Hepatic stellate cell (primary cell): Measurements from ENCODE around the gene CMTM6.
"Not testable (repeated sequence)": the region's sequence is repeated elsewhere in the genome, so short reads cannot be mapped to it uniquely, and the experiment has no call there.

Source experiments
- DNase-seq: peaks from one replicate; pipeline ENCODE4 v3.0.0; 2011; ENCODE audit warnings: low spot score

CMTM6 gene

DNA sequence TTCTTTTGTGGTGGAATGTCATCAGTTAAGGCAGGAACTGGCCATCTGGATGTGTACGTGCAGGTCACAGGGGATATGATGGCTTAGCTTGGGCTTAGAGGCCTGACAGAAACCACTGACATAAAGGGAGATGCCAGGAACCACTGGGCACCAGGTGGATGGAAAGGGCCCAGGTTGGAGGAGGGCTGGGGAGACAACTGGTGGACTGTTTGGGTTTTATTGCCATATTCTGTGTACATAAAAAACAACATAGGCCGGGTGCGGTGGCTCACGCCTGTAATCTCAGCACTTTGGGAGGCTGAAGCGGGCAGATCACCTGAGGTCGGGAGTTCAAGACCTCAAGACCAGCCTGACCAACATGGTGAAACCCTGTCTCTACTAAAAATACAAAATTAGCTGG lies 35.8 kb downstream of the CMTM6 start:
- not testable (repeated sequence) for DNase-seq

DNA sequence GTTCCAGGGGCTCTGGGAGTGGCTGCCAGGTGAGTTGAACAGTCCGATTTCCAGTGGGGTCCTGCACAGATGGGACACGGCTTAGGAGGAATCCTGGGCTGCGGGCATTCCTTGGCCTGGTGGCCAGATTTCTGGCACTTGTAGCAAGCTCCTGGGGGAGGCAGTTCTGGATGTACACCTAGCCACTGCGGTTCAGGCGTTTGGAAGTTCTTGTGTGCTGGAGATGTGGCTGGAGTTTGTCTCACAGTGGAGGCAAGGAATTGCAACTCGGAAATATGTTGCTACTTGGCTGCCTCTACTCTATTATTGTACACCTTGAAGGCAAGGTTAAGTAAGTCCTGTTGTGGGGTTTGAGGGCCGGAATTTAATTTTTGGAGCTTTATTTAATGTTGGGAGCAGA lies 37.9 kb downstream of the CMTM6 start:
- DNase-seq = not testable (repeated sequence)

DNA sequence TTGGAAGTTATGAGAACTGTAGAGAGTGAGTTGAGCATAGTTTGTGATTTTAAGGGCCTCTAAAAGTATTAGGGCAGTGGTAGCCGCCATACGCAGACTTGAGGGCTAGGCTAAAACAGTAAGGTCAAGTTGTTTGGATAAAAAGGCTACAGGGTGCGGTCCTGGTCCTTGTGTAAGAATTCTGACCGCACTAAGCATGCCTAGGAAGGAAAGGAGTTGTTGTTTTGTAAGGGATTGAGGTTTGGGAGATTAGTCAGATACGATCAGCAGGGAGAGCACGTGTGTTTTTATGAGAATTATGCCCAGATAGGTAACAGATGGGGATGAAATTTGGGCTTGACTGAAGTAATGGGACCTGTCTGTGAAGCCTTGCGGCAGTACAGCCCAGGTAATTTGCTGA lies 39.2 kb downstream of the CMTM6 start:
- not testable (repeated sequence) for DNase-seq

DNA sequence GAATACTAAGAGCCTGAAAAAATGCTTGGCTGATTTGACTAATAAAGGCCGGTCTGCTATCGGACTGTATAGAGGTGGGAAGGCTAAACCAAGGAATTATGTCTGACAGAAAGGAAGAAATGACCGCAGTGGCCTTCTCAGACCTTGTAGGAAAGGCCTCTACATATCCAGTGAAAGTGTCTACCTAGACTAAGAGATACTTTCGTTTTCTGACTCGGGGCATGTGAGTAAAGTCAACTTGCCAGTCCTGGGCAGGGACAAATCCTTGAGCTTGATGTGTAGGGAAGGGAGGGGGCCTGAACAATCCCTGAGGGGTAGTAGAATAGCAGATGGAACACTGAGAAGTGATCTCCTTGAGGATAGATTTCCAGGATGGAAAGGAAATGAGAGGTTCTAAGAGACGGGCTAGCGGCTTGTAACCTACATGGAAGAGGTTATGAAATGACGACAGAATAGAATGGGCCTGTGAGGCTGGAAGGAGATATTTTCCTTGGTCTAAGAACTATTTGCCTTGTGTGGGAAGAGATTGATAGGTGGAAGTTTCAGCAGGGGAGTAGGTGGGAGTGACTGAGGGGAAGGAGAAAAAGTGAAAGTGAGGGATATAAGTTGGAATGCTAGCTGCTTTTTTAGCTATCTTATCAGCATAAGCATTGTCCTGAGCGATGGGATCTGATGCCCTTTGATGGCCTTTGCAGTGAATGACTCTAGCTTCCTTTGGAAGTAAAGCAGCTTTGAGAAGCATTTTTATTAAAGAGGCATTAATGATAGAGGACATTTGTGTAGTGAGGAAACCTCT lies 40.3 kb downstream of the CMTM6 start:
- not testable (repeated sequence) for DNase-seq

DNA sequence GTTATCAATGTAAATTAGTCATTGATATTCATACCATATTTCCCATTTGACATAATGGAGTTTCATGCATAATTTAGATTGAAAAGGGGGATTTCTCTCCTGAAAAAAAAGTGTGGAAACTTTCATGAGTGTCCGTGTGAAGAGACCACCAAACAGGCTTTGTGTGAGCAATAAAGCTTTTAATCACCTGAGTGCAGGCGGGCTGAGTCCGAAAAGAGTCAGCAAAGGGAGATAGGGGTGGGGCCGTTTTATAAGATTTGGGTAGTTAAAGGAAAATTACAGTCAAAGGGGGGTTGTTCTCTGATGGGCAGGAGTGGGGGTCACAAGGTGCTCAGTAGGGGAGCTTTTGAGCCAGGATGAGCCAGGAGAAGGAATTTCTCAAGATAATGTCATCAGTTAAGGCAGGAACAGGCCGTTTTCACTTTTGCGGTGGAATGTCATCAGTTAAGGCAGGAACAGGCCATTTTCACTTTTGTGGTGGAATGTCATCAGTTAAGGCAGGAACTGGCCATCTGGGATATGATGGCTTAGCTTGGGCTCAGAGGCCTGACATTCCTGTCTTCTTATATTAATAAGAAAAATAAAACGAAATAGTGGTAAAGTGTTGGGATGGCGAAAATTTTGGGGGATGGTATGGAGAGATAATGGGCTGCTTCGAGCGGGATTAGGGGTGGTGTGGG lies 41.7 kb downstream of the CMTM6 start:
- not testable (repeated sequence) for DNase-seq

DNA sequence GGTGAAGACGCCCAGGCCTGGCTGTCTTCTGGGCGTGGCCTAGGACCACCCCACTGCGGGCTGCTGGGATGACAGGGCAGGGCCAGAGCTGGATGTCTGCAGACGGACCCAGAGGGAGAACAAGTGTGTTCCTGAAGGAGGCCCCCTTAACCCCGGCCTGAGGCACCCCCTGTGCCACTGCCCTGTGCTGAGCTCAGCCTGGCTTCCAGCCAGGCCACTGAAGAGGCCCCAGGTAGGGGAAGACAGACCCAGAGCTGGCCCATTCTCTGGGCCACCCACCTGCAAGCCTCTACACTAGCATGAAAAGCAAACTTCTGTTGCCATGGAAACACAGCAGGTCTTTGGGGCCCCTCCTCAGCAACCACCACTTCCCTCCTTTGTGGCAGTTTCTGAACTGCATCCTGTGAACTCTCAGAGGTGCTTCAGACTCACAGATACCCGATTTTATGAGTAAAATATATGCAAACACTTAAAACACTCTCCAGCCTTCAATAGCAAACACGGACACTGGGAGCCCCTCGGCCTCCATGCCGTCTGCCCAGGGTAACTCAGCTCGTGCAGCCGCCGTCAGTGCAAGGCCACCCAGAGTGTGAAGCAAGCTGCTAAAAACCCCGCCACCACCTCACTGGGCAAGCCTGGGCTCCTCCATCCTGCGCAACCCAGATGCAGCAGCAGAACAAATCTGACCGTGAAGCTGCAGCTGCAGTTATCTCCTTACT lies 42.5 kb downstream of the CMTM6 start:
- DNase-seq = no peak

DNA sequence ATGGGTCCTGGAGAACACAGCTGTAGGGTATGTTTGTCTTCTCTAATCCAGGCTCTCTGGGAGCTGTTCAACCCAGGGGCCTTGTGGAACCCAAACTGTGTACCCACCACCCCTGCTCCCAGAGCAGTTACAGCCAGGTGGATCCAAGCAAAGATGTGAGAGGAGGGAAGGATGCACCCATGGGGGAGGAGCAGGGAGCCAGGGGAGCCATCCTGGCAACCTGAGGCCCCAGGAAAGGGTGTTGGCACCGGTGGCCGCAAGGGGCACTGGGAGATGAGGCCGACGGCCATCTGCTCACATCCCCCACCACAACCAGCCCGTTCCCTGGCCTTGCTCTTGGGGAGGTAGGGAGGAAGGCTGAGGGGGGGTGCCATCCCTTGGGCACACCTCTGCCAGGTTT lies 43.2 kb downstream of the CMTM6 start:
- no peak for DNase-seq

DNA sequence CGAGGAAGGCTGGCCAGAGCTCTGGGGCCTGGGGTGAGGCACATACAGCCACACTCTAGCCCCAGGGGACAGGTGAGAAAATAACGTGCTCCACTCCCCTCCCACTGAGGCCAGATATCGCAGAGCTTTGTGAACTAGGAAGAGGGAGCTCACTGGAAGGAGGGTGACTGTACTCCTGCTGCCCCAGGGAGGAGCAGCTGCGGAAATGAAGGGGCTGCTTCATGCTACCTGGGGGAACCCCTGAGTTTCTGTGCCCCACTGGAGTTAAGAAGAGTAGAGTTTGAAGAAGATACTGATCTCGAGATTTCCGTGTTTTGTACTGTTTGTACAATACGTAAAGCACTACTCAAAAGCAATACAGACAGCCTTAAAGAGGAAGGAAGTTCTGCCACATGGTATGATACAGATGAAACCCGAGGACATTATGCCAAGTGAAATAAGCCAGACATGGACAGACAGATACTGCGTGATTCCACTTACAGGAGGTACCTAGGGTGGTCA lies 44.6 kb downstream of the CMTM6 start:
- DNase-seq = no peak

DNA sequence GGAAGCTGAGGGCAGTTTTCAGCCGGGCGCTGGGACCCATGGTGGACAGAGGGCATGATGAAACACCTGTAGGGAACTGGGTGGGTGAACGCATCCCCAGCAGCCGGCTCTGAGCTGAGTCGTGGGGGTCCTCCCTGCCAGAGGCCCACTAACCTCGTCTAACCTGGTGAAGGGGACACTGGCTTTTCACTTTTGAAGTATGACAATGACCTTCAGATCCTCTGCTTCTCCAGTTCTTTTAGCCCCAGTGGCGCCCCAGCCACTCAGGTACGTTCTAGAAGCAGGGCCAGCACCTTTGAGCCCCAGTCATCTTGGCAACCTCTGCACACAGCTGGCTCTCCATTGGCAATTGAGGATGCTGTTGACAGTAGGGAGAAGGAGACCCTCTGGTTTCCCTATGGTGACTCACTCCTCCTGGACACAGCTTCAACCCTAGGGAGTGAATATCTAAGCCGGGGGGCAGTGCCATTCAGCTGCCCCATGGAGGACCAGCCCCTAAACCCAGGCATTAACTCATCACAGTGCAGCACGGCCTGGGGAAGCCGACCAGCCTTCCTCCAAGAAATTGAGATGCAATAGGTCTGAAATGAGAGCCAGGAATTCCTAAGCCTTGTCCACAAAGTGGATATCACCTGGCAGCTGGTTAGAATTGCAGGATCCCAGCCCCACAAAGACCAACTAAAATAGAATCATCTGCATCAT lies 46.1 kb downstream of the CMTM6 start:
- no peak for DNase-seq

DNA sequence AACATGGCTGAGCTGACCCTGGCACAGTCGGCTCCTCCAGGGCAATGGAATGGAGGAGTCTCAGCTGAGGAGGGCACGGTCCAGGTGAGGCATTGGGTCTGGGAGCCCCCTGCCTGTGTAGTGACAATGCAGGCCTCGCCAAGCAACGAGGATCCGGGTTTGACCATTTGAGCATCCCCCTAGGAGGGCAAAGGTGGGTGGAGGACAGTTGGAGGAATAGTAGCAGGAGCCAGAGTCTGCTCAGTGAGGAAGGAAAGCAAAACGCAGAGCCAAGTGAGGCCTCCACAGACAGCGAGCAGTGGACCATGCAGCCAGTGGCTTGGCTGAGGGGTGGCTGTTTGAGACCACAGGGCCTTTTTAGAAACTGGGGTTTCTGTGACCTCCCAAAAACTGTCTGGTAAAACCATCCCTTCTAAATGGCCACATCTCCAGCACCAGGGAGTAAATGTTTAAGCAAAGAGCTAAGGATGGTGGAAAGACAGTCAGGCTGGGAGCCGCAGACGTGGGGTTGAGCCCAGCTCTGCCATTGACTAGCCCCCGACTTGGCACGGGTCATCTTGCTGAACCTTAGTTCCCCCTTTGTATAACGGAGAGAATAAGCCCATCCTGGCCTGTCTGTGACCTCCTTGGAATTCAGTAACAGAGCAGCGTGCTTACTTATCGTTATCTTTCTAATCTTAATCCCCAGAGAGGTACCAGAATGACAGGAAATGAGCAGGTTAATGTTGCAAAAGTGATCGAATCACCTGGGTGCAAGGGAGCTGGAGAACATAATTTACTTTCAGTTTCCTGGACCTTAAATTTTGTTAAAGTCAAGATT lies 46.8 kb downstream of the CMTM6 start:
- no peak for DNase-seq

DNA sequence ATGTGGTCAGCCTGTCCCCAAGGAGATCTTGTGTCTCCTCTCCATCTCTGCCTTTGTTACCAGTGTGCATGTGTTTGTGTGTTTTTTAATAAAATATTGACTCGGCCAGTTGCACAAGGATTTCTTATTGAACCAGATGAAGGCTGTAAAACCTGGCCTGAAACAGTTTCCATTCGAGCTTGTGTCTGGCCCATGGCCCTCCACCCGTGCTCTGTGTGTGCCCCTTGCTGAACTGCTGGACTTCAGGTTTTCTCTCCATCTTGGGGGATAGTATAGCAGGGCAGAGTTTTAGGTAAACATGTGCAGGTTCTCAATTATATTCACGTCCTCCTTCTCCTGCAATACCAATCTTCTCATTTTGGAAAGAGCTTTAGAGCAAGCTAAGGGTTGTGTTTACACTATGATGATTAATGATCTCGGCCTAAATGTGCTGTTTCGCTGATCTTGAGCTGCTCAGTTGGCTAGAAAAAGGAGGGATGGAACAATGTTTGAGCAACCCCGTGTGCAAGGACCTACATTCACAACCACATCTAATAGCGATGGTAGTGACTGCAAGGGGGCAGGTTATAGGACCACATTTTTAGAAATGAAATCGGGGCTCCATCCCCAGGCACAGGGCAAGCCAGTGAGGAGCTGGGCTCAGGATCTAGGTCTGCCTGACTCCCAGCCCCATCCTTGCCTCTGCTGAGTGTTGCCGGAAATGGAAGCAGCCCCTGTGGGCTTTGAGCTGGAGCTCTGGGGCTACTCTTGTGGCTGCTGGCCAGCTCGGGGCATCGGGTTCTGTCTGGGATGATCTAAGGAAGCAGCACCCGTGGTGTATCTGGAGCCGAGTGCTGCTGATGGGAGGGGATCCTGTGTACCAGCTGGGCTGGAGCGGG lies 47.7 kb downstream of the CMTM6 start:
- no peak for DNase-seq

DNA sequence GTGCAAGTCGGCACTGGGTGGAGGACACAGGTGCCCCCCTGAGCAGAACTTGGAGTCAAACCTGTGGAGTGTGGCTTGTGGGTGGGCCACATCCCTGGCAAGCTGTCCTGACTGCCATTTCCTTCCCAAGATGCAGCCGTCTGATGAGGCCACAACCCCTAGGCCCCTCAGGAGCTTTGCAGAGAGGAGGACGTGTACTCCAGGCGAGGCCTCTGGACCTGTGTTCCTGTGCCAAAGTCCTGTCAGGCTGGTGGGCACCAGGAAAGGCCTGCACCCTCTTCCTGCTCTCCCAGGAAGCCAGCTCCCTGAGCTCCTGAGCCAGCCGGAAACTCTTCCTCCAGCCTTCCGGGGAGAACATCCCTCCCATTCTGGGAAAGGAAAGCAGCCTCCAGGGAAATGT lies 48.5 kb downstream of the CMTM6 start:
- no peak for DNase-seq

DNA sequence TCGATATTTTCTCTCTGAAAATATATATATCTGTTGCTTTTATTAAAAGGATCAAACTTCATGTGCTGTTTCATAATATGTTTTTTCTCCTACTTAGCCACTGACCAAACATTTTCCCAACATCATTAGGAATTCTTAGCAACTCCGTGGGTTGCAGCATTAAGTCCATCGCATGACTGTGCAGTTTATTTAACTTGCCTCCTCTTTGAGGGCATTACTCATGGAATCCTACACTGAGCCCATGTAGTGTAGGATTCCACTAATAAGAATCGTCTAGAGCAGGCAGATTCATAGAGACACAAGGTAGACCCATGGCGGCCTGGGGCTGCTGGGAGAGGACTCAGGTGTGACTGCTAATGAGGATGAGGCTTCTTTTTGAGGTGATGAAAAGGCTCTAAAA lies 49.3 kb downstream of the CMTM6 start:
- peak; percentile 80 for DNase-seq

DNA sequence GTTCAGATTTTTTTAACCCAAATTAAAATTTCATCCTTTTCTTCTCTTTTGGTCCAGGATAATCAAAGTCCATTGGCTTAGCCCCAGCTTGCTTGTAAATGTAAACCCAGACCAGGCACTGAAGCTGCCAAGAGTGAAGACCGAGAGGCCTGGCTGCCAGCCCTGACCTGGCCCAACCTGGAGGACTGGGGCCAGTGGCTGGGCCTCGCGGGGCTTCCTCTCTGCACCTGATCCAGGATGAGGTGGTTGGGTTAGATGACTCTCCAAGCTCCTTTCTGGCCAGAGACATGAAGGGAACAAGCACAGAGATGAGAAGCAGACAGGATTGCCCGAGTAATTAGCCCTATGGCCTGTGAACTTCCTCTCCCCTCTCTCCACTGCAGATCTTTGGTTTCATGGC lies 50.6 kb downstream of the CMTM6 start:
- no peak for DNase-seq

DNA sequence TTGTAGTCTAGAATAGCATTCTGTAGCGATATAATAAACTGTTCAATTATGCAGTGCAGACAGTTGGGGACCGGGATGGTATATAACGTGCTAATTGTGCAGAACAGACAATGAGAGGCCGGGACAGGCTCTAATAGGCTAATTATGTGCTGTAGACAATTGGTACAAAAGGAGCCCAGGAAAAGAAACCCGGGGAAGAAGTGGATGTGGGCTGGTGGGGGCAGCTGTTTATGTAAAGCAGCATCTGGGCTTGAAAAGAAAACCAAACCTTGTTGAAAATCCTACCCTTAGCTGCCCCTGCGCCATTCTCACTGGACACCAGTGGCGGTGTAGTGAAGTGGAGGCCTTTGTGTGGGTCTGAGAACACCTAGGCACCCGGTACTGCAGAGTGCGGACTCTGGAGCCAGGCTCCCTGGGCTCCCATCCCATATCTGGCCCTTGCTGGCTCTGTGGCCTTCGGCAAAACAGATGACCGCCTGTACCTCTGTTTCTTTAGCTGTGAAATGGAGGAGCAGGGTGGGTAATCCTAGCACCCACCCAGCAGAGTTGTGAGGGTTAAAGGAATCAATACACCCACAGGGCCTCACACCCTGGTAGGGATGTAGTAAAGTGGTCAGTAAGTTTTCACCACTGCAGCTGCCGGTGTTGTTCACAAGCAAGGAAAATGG lies 51.5 kb downstream of the CMTM6 start:
- DNase-seq = no peak

DNA sequence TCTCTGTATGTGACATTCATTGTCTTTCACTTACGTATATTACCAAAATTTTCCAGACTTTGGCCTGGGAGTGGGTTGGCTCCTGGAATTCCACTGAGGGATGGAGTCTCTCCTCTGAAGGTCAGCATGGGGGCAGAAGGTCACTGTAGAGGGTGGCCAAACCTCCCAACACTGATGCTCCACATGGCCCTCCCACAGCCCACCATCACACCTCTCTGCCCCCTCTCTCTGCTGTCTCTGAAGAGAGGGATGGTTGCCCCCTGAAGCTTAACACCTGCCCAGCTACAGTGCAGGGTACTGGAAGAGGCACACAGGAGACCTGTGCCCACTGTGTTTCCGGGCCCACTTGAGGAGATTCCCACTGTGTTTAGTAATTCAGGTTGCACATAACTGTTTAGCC lies 52.2 kb downstream of the CMTM6 start:
- DNase-seq = no peak

DNA sequence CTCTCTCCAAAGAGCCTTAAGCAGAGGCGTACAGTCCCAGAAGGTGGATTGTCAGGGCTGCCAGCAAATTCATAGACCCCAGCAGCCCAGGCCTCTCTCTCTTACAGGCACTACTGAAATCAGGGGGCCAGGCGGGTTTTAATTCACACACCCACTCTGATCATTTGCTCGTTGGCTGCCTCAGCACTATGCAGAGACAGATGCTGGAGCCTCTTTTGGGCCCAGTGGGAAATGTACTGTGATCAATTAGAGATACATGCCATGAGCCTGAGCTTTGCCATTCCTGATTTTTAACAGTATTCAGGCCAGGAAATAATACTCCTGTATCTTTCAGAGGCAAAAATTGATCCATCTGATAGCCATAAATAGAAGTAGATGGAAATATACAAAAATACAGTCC lies 53.0 kb downstream of the CMTM6 start:
- DNase-seq = no peak

DNA sequence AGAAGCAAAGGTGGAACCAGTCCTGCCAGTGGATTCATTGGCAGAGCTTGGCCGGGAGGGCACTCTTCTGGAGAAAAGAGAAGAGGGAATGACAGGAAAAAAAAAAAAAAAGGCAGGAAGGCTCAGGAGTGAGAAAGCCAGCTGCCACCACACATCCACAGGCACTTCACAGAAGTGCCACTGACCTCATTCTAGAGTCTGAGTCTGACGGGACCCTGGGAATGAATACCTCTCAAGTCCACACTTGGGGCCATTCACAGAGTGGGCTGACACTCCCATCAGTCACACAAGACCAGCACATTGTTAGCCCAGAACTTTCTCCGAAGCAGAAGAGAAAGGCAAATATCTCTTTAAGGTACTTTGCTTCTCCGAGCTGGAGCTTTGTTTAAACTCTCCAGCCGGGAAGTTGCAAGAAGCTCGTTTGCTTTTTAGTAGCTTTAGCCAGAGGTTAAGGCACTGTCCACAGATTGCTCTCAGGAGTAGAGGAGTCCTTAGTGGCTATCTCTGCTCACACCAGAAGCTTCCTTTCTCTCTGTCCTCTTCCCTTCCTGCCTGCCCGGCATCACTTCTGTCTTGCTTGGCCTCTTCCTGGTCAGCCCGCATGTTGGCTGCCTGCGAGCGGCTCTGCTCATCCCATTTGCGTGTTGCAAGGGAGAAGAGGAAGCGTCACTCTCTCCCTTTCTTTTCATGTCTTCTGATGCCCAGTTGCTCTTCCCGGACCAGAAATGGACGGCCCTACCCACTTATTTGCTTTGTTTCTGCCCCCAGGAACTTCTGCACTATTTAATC lies 53.8 kb downstream of the CMTM6 start:
- no peak for DNase-seq

DNA sequence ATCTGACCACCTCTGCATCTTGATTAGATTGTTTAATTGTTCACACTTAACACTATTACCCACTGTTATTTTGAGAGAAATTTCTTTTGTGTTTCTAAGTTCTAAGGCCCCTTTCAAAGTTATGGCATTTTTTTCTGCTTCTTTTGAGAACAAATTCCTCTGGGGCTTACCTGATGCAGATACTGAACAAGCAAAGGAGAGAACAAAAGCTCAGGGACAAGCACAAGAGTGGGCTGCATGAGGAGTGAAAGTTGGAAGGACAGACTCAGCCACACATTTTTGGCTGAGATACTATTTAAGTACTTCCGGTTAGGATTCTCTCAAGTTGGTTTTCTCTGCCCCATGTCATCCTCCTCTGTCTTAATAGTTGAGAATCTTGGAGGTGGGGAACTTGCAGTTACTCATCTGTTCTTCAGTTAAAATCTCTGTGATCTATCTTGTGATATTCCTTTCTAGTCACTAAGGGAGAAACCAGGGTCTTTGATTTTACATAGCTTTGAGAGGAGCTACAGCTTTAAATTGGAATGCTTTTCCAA lies 54.7 kb downstream of the CMTM6 start:
- no peak for DNase-seq
